Ovary (tissue), 9 donors: ENCODE measurements around the gene COIL. TPM values are rescaled to one million over a fixed set of nuclear protein-coding genes. Genes with fewer than 3 reads are reported as not detected.

ENCODE experiments used
- DNase-seq, 5 donors: peaks; one replicate each; pipeline ENCODE4 v3.0.0-alpha.2; 2019 to 2020
- H3K27ac ChIP-seq, 2 donors: fragments of 200-600 bp; one replicate each; pipeline versions ENCODE4 v1.5.1 to v1.8.0; 2019 to 2022
- H3K27me3 ChIP-seq: fragments of 200-600 bp; one replicate; pipeline ENCODE4 v1.8.0; 2022
- H3K36me3 ChIP-seq: fragments of 200-600 bp; sonication (generic); one replicate; pipeline ENCODE4 v1.5.1; 2019
- H3K4me1 ChIP-seq: one replicate; pipeline ENCODE4 v1.8.1; 2013; ENCODE audit warnings: mild to moderate bottlenecking, moderate library complexity; ENCODE audit not compliant: insufficient read depth
- H3K4me3 ChIP-seq: fragments of 200-600 bp; sonication (generic); one replicate; pipeline ENCODE4 v1.5.1; 2017
- H3K9me3 ChIP-seq, 2 donors: fragments of 200-600 bp in 1 of 2; sonication (generic) in 1 of 2; one replicate each; pipeline versions ENCODE4 v1.5.1 to v1.8.1; 2013 to 2019; ENCODE audit warnings: mild to moderate bottlenecking in 1 of 2, moderate library complexity in 1 of 2
- CTCF ChIP-seq, 3 donors: fragments of 450-650 bp in 2 of 3; fragments of 200-600 bp in 1 of 3; IDR thresholded peaks; one replicate each; pipeline versions ENCODE4 v1.5.1 to v1.8.0; 2016 to 2022; ENCODE audit warnings: antibody characterized with exemption in 3 of 3, mild to moderate bottlenecking in 1 of 3
- EP300 ChIP-seq: sonication (generic); formaldehyde crosslinking; IDR thresholded peaks from one replicate; pipeline ENCODE4 v1.6.1; 2017; ENCODE audit warnings: antibody characterized with exemption
- POLR2A ChIP-seq: fragments of 450-650 bp; IDR thresholded peaks from one replicate; pipeline ENCODE4 v1.6.1; 2017; ENCODE audit warnings: antibody characterized with exemption, mild to moderate bottlenecking, moderate library complexity
- WGBS, 3 donors: extraction: QIAGEN DNeasy Blood & Tissue Kit in 1 of 3; methylation state at CpG; one replicate each; pipeline versions ENCODE4 v1.1.5 to v1.1.7; 2013 to 2017; 5-methylcytosine and 5-hydroxymethylcytosine counted together
- intact Hi-C, 4 donors: fragments of 100-400 bp; cut with DNase I; formaldehyde crosslinking; loops; one replicate each; pipeline versions ENCODE4 v1.11.0 to v1.15.1; 2022 to 2023
- polyA plus RNA-seq, 2 donors: library from polyadenylated mRNA; stranded (reverse); fragments of 200-250 nt in 1 of 2; fragments of 350-450 nt in 1 of 2; fragmentation: Illumina TruSeq in 1 of 2; extraction: RNeasy Lipid Tissue Mini Kit (QIAGEN cat#74804) in 1 of 2; gene quantifications; one replicate each; pipeline ENCODE4 v1.2.3, GENCODE V29; 2013 to 2014
- total RNA-seq, 7 donors: library from RNA; depleted of rRNA in 2 of 7; stranded (reverse); fragments of >200 nt in 2 of 7; fragmentation: NEBNext Ultra II Directional in 3 of 7; extraction: Animal tissue kit (Norgen Biotek cat#: 25700) in 3 of 7; gene quantifications; one replicate each; pipeline versions ENCODE4 v1.1.0 to v1.2.4, GENCODE V29; 2016 to 2023
- donor health status: DM: no; HTN: no; CAD: no; lungs with moderate emphysema.
- donor health status: DM: no; HTN: no; CAD: no.
- donor health status: Bipolar disorder and iron deficiency.
- donor health status: DM: yes; HTN: yes; CAD: no.
- donor health status: DM: no; HTN: no; CAD: no.
- donor health status: DM: yes; HTN: yes; CAD: no.

Gene COIL
- total and polyA plus RNA-seq, 9 donors = 10.9 to 17.8 (median 12.9) TPM

GRCh38 chr17:56894859-56895455 is 65.9 kb downstream of the COIL start:
- intact Hi-C loops = loop anchor here in 1 of 4 donors (5.0 kb wide), 1 partner anchor 62 kb away; no protein-coding TSS in a partner anchor
- H3K36me3 ChIP-seq = no peaks in the 10 kb centered on the region
- DNase-seq = no peak
- no peaks in the 10 kb centered on the region for H3K9me3 ChIP-seq
- TF ChIP-seq CTCF (IDR thresholded peaks at IDR 0.05) (no peak), POLR2A (no peak)
- 89 to 92% (median 89%) methylated on average over 20 of the region's 20 CpGs for WGBS, 3 donors
- H3K27me3 ChIP-seq = no peaks in the 10 kb centered on the region
- no peak overlapping the region for H3K27ac ChIP-seq
- peaks cover 2% of the 10 kb centered on the region for H3K4me1 ChIP-seq
- H3K4me3 ChIP-seq = no peak overlapping the region

- no peak for DNase-seq
- intact Hi-C loops = no loop called here
- H3K36me3 ChIP-seq = no peaks in the 10 kb centered on the region
- no peaks in the 10 kb centered on the region for H3K27me3 ChIP-seq
- no peaks in the 10 kb centered on the region for H3K9me3 ChIP-seq
- H3K4me3 ChIP-seq = no peak overlapping the region
- 75 to 78% (median 78%) methylated on average over 7 of the region's 7 CpGs for WGBS, 3 donors
- H3K27ac ChIP-seq = no peak overlapping the region
- TF ChIP-seq POLR2A (no peak), CTCF (IDR thresholded peaks at IDR 0.05) (no peak), EP300 (no peak)
- peaks cover 2% of the 10 kb centered on the region for H3K4me1 ChIP-seq
These were observed 67.3 kb downstream of the COIL start for GRCh38 chr17:56893503-56893902.

GRCh38 chr17:56892333-56892732 is 68.5 kb downstream of the COIL start:
- DNase-seq = no peak
- no peak overlapping the region for H3K27ac ChIP-seq
- H3K9me3 ChIP-seq = no peaks in the 10 kb centered on the region
- H3K36me3 ChIP-seq = no peaks in the 10 kb centered on the region
- no peak overlapping the region for H3K4me3 ChIP-seq
- intact Hi-C loops = no loop called here
- TF ChIP-seq CTCF (IDR thresholded peaks at IDR 0.05) (no peak), POLR2A (no peak), EP300 (no peak)
- no peaks in the 10 kb centered on the region for H3K27me3 ChIP-seq
- 96 to 97% (median 97%) methylated on average over 1 of the region's 1 CpG for WGBS, 3 donors
- H3K4me1 ChIP-seq = peaks cover 2% of the 10 kb centered on the region

GRCh38 chr17:56891751-56892150 is 69.1 kb downstream of the COIL start:
- Histone ChIP-seq H3K27ac (no peak overlapping the region), H3K27me3 (no peaks in the 10 kb centered on the region), H3K36me3 (no peaks in the 10 kb centered on the region), H3K4me3 (no peak overlapping the region), H3K4me1 (peaks cover 2% of the 10 kb centered on the region), H3K9me3 (no peaks in the 10 kb centered on the region)
- TF ChIP-seq CTCF (IDR thresholded peaks at IDR 0.05) = no peak
- no peak for TF ChIP-seq EP300
- TF ChIP-seq POLR2A = no peak
- intact Hi-C loops = no loop called here
- DNase-seq = no peak
- 81 to 84% (median 81%) methylated on average over 16 of the region's 16 CpGs for WGBS, 3 donors
